Suprapubic skin (tissue), 4 donors: ENCODE data around the gene TJP3.

Experiments used
- POLR2A ChIP-seq, 2 donors: fragments of 450-650 bp; IDR thresholded peaks; one replicate each; pipeline ENCODE4 v1.6.1; 2017; ENCODE audit warnings: antibody characterized with exemption in 2 of 2, mild to moderate bottlenecking in 2 of 2, moderate library complexity in 2 of 2
- POLR2AphosphoS5 ChIP-seq, 3 donors: sonication (generic); formaldehyde crosslinking; IDR thresholded peaks; one replicate each; pipeline ENCODE4 v1.6.1; 2017; ENCODE audit warnings: antibody characterized with exemption in 3 of 3
- TF ChIP-seq, protein P1 (sequence below), 2 donors: fragments of 200-600 bp in 1 of 2; fragments of 450-650 bp in 1 of 2; sonication (generic) in 1 of 2; IDR thresholded peaks; one replicate each; pipeline ENCODE4 v1.5.1; 2016 to 2019; ENCODE audit warnings: antibody characterized with exemption in 2 of 2, mild to moderate bottlenecking in 1 of 2, moderate library complexity in 1 of 2

DNA sequence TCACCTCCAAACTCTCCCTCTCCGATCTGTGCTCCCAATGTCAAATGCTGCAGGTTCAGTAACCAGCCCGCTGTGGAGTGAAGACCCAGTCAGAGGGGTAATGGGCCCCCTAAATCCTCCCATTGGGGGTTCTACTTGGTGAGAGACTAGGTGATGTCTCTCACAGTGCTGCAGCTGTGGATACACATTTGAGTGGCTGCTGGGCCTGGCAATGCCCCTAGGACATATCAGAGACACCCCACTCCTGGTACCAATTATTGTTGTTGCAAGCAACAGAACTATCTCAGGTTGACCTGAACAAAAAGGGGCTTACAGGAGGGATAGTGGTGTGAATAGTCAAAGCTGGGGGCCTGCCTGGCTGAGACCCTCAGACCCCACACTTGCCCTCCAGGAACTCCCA, 73.4 kb downstream of the TJP3 start:
- TF ChIP-seq POLR2AphosphoS5 (IDR thresholded peaks at IDR 0.05) (no peak), POLR2A (IDR thresholded peaks at IDR 0.05) (no peak)
- TF ChIP-seq, protein P1, sequence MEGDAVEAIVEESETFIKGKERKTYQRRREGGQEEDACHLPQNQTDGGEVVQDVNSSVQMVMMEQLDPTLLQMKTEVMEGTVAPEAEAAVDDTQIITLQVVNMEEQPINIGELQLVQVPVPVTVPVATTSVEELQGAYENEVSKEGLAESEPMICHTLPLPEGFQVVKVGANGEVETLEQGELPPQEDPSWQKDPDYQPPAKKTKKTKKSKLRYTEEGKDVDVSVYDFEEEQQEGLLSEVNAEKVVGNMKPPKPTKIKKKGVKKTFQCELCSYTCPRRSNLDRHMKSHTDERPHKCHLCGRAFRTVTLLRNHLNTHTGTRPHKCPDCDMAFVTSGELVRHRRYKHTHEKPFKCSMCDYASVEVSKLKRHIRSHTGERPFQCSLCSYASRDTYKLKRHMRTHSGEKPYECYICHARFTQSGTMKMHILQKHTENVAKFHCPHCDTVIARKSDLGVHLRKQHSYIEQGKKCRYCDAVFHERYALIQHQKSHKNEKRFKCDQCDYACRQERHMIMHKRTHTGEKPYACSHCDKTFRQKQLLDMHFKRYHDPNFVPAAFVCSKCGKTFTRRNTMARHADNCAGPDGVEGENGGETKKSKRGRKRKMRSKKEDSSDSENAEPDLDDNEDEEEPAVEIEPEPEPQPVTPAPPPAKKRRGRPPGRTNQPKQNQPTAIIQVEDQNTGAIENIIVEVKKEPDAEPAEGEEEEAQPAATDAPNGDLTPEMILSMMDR (IDR thresholded peaks at IDR 0.05), result no peak
